ENCODE results near the gene LRR1.
A peak's percentile ranks its signal among the peaks of the same experiment; 100 is the strongest.
"Not testable (repeated sequence)": the region's sequence is repeated elsewhere in the genome, so short reads cannot be mapped to it uniquely, and the experiment has no call there.

The LRR1 gene

DNA sequence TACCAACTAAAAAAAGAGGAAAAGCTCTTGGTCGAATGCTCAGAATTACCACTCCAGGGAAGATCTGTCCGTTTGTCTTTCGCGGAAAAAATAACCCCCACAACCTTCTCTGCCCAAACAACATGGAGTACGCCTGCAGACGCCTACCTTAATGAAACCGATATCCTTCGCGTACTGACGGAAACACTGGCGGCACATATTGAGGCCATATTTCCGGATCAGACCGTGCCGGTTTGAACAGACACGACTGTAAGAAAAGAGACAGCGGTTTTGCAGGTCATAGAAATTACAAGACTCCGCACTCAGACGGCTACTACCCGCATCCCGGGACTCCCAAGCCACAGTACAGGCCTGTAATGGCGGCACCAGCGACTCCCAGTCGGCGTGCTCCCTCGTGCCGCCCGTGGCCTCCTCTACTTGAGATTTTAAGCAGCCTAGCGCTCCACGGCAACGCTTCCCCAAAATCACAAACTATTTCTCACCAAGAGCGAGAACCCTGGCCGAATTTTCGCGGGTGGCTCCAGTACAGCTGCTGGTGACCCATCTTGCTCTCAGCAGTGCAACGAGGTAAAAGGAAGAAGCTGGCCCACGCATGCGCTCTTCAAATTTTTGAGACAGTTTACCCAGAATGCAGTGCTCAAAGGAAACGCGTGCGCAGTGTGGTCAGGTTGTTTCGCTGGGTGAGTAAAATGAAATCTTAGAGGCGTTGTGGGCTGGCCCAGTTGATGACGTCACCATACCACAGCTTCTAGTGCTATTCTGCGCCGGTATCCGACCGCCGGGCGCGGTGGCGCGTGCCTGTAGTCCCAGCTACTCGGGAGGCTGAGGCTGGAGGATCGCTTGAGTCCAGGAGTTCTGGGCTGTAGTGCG is 12.7 kb upstream of the LRR1 start, which contains the start of gene RPS29:
Gene RPS29, minus strand, starts transcription at position 578 of the 870 bp plus-strand sequence. Its CDS starts 34 bp downstream, at position 544.
- DNase-seq (ENCODE audit: low read depth in 2 of 2) = peak; percentile 95 to 96

DNA sequence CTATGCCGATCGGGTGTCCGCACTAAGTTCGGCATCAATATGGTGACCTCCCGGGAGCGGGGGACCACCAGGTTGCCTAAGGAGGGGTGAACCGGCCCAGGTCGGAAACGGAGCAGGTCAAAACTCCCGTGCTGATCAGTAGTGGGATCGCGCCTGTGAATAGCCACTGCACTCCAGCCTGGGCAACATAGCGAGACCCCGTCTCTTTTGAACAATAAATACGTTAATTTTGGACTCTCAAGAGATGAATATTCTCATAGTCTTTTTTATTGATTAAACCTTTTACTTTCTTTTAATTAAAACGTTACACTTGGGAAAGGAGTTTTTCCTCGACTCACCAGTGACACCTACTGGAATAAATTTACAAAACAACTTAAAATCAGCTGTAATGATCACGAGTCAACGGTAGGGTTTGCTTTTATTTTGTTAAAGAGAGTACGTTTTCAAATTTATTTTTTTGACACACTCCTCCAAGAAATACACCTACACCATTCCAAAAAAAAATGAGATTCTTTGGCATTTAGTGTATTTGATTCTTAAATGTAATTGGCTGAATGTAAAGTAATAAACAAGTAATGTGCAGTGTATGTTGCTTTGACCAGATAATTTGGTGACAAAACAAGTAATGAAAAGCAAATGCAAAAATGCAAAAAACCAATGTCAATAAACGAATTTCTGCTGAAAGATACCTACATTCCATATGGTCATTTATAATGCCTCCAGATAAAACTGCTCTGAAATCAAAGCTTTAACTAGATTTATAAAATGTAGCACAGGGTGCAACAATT is 11.9 kb upstream of the LRR1 start:
- peak in 1 of 2 donors; percentile 51 for DNase-seq (ENCODE audit: low read depth in 2 of 2)

DNA sequence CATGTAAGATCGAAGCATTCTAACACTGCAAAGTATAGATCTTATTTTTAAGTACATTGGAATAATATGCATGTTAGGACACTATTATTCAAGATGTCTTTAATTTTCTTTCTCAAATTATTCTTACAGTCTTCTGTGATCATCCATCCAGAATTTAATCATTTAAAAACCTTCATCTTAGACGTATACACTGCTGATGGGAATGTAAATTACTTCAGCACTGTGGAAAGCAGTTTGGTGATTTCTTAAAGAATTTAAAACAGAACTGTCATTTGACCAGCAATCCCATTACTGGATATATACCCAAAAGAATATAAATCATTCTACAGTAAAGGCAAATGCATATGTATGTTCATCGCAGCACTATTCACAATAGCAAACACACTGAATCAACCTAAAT is 9.4 kb upstream of the LRR1 start:
- no peak for DNase-seq (ENCODE audit: low read depth in 2 of 2)

DNA sequence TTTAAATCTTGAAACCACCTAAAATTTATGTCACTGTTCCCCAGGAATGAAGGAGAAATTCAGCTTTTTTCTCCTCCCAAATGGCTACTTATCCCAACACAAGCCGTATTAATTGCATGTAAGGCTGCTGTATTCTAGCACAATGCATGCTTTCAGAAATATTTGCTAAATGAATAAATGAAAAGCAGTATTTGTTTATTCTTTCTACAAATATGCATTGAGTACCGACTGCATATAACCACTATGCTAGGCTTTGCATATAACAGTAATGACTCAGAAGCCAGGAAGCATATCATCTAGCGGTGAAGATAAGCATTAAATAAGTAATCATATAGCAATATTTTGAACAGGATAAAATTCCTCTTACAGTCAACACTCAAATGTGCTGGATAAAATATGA is 5.7 kb upstream of the LRR1 start:
- no peak for DNase-seq (ENCODE audit: low read depth in 2 of 2)

DNA sequence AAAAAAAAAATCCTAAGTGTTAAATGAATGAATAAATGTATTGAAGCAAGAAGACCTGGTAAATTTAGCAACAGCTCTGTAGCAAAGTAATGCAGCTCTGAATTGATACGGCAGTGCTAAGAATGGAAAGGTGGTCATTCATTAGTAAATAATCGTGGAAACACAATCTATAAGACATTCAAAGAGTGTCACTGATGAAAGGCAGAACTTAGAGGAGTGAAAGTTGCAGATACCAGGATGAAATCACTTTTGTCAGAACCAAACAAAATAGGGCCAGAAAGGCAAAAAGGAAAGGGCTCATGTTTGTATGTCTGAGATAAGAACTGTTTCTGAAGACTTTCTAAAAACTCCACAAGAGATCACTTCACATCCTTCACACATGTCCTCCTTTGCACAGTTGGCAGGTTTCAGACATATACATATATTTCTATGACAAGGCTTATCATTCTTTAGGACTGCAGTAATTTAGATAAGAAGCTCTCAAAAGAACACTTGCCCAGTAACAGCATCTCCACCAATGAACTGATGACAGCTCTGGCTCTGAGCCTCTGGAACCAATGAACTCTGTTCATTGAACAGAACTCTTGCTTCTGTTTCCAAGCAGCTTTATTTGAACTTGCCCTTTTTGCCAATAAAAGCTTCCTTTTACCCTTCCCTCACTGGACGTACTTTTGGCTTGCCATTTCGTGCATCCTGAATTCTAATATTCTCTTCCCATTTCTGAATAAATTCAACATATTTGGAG is 4.2 kb upstream of the LRR1 start:
- no peak for DNase-seq (ENCODE audit: low read depth in 2 of 2)

DNA sequence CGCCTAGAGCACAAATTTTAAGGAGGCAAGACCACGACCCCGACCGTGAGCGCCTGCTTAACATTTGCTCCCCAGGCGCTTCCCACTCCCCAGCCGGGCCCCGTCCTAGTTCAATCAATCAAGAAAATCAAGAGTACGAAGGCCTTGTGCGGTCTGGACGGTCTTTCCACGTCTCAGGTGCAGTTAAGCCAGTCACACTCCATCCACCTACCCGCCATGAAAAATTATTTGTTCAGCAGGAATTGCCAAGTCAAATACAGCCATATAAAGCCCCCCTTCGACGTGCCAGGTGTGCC is 603 bp upstream of the LRR1 start:
- DNase-seq (ENCODE audit: low read depth in 2 of 2) = no peak

DNA sequence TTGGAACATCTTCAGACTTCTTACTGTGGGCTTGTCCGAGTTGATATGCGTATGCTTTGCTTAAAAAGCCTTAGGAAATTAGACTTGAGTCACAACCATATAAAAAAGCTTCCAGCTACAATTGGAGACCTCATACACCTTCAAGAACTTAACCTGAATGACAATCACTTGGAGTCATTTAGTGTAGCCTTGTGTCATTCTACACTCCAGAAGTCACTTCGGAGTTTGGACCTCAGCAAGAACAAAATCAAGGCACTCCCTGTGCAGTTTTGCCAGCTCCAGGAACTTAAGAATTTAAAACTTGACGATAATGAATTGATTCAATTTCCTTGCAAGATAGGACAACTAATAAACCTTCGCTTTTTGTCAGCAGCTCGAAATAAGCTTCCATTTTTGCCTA is 8.8 kb downstream of the LRR1 start:
- DNase-seq (ENCODE audit: low read depth in 2 of 2) = no peak

DNA sequence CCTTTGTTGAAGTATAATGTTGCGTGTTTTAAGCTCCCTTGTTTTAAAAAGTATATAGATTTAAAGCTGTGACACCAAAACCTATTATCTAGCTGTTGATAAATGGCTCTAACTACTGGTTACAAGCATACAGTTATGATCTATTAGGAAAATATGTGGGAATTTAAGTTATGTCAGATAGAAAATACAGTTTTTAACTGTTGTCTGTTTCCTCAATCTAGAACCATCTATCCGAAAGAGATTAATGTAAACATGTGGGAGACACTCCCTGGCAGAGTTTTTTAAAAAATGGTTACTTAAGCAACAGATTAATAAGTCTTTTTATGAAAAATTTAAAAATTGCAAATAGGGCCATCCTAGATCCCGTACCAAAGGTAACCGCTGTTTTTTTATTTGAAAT is 13.5 kb downstream of the LRR1 start:
- DNase-seq (ENCODE audit: low read depth in 2 of 2) = no peak

DNA sequence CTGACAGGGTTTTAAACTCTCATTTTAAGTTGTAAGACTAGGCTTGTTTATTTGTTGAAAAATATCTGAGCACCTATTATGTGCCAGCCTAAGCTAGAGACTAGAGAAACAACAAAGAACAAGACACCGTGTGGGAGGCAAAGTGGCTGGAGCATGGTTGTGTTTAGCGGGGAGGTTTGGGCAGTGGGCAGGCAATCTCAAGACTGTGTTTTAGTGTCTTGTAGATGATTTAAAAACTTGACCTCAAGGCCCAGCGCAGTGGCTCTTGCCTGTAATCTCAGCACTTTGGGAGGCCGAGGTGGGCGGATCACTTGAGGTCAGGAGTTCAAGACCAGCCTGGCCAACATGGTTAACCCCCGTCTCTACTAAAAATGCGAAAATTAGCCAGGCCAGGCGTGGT is 13.9 kb downstream of the LRR1 start:
- no peak for DNase-seq (ENCODE audit: low read depth in 2 of 2)

DNA sequence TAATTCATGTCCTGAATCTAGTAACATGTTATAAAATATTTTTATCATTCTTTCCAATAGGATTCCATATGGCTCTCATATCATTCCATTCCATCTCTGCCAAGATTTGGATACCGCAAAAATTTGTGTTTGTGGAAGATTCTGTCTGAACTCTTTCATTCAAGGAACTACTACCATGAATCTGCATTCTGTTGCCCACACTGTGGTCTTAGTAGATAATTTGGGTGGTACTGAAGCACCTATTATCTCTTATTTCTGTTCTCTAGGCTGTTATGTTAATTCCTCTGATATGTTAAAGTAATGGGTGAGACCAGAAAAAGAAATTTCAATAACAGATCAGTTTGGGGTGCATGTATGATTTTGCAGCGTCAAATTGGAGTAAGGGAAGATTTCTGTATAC is 15.5 kb downstream of the LRR1 start:
- DNase-seq (ENCODE audit: low read depth in 2 of 2) = no peak

DNA sequence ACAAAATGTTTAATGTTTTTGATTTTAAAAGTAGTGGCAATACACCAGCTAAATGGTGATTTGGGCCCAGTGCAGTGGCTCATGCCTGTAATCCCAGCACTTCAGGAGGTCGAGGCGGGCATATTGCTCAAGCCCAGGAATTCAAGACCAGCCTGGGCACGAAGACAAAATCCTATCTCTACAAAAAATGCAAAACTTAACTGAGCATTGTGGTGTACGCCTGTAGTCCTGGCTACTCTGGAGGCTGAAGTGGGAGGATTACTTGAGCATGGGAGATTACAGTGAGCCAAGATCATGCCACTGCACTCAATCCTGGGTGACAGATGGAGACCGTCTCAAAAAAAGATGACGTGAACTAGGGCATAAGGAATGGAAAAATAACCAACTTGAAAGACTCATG is 17.0 kb downstream of the LRR1 start:
- DNase-seq (ENCODE audit: low read depth in 2 of 2) = no peak

DNA sequence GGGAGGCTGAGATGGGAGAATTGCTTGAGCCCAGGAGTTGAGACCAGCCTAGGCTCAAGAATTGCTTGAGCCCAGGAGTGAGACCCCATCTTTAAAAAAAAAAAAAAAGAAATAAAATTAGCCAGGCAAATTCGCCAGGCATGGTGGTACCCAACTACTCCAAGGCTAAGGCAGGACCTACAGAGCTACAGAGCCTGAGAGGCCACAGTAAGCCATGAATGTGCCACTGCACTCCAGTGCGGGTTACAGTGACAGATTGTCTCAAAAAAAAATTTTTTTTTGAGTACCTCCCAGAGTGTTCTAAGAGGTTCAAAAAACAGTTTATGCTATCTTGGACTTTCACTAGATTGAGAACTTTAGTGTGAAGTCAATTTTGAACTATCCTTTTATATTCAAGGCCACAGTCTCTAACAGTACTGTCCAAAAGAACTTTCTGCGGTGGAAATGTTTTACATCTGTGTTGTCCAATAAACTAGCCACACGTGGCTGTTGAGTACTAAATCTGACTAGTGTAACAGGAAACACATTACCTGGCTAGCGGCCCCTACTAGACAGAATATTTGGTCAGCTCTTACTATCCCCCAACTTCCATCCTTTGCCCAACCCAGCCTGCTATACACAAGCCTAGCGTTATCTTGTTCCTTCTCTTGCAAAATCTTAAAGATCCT is 19.2 kb downstream of the LRR1 start:
- DNase-seq (ENCODE audit: low read depth in 2 of 2) = no peak

DNA sequence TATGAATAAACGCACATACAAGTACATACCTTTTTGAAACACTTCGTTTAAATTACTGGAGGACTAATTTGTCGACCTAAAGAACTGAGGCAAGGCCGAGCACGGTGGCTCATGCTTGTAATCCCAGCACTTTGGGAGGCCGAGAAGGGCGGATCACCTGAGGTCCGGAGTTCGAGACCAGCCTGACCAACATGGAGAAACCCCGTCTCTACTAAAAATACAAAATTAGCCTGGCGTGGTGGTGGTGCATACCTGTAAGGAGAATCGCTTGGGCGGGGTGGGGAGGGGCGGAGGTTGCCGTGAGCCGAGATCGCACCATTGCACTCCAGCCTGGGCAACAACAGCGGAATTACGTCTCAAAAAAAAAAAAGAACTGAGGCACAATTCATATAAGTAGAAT is 20.5 kb downstream of the LRR1 start:
- not testable (repeated sequence) for DNase-seq (ENCODE audit: low read depth in 2 of 2)

DNA sequence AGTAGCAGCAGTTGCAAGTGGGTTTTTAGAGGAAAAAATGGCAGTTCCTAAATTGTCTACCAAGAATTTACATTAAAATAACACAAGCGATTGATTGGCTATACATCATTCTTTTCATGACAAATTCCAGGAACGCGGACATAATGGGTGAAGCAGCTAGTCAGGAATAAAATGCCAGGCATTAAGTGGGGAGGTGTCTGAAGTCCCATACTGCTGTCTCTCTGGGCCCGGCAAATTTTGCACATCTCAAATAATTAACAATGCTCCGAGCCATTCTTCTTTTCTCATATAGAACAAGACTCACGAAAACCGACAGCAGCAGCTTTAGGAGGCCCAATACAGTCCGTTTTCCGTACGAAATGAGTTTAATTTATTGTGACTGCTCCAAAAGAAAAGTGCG is 21.0 kb downstream of the LRR1 start:
- DNase-seq (ENCODE audit: low read depth in 2 of 2) = no peak

DNA sequence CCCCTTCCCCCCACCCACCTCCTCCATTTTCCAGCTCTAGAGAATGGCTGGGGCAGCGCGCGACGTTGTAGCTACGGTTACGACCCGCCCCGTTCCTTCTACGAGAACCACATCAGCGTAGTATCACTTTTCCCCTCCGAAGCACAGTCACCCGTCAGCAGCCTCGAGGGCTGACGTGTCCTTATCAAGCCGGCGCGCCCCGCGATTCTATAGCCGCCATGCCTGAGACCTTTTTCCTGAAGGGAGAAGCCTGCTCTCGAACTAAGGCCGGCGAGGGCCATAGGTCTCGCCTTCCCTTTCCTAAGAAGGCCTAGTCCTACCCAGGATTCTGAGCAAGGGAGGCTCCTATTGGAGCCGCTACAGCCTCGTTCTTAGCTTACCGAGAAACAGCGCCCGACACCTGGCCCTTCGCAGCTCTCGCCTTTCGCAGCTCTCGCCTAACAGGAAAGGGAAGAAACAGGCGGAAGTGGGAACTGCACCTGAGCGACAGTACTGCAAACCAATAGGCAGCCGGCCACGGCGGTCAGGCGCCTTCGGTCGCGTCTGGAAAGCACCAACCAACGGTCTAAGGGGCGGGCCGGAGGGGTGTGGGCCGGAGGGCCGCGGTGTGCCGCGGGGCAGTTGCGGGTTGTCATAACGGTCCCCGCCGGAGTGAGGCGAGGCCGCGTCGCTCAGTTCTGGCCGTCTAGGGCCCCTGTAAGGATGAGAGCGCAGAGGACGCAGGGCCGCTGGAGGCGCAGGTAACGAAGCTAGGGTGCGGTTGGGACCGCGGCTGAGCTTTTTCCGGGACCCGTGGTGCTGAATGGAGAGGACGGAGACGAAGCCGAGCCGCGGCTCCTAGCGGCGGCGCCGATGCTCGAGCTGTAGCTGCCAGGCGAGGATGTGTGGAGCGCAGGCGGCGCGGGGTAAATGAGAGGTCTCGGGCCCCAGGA is 21.7 kb downstream of the LRR1 start, which contains the start of the genes MGAT2 and RPL36AL:
Gene MGAT2, plus strand, starts transcription at position 618 of the 932 bp plus-strand sequence. CDS start 470 bp downstream, outside the sequence.
Gene RPL36AL, minus strand, starts transcription at position 445 of the 932 bp plus-strand sequence. CDS start 1,522 bp downstream, outside the sequence.
- DNase-seq (ENCODE audit: low read depth in 2 of 2) = peak; percentile 88 to 93

DNA sequence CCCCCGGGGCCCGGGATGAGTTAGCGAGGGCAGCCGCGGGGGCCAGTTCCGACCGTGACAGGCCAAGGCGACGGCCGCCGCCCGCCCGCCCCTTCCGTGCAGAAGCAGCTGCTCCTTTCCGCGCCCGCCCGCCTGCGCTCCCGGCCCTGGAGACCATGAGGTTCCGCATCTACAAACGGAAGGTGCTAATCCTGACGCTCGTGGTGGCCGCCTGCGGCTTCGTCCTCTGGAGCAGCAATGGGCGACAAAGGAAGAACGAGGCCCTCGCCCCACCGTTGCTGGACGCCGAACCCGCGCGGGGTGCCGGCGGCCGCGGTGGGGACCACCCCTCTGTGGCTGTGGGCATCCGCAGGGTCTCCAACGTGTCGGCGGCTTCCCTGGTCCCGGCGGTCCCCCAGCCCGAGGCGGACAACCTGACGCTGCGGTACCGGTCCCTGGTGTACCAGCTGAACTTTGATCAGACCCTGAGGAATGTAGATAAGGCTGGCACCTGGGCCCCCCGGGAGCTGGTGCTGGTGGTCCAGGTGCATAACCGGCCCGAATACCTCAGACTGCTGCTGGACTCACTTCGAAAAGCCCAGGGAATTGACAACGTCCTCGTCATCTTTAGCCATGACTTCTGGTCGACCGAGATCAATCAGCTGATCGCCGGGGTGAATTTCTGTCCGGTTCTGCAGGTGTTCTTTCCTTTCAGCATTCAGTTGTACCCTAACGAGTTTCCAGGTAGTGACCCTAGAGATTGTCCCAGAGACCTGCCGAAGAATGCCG is 22.6 kb downstream of the LRR1 start:
- DNase-seq (ENCODE audit: low read depth in 2 of 2) = peak; percentile 31 to 44

DNA sequence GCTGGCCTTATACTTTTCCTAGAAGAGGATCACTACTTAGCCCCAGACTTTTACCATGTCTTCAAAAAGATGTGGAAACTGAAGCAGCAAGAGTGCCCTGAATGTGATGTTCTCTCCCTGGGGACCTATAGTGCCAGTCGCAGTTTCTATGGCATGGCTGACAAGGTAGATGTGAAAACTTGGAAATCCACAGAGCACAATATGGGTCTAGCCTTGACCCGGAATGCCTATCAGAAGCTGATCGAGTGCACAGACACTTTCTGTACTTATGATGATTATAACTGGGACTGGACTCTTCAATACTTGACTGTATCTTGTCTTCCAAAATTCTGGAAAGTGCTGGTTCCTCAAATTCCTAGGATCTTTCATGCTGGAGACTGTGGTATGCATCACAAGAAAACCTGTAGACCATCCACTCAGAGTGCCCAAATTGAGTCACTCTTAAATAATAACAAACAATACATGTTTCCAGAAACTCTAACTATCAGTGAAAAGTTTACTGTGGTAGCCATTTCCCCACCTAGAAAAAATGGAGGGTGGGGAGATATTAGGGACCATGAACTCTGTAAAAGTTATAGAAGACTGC is 23.4 kb downstream of the LRR1 start:
- no peak for DNase-seq (ENCODE audit: low read depth in 2 of 2)

DNA sequence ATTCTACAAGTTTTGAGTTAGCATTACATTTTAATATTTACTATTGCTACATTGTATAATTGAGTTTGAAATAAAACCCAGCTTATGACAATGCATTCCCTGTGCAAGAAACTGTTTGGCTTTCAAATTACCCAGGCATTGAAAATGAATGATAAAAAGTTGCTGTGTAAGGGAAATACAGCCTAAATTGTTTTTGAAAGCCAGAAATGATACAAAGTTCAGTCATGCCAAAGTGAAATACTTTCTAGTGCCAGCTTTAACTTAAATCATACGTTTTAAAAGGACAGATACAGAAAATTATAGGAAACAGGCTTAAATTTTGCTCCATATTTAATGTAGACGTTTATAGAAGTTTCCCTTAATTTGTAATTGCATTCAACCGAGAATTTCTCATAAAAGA is 24.6 kb downstream of the LRR1 start:
- DNase-seq (ENCODE audit: low read depth in 2 of 2) = no peak

Measured in activated CD4-positive, alpha-beta T cell treated with anti-CD3 and anti-CD28 coated beads for 24 hours (primary cell).